ENCODE results near the gene SPAG17.

GRCh38 chr1:118075116-118075515 is 109.9 kb downstream of the SPAG17 start:
- TF ChIP-seq, protein P1, sequence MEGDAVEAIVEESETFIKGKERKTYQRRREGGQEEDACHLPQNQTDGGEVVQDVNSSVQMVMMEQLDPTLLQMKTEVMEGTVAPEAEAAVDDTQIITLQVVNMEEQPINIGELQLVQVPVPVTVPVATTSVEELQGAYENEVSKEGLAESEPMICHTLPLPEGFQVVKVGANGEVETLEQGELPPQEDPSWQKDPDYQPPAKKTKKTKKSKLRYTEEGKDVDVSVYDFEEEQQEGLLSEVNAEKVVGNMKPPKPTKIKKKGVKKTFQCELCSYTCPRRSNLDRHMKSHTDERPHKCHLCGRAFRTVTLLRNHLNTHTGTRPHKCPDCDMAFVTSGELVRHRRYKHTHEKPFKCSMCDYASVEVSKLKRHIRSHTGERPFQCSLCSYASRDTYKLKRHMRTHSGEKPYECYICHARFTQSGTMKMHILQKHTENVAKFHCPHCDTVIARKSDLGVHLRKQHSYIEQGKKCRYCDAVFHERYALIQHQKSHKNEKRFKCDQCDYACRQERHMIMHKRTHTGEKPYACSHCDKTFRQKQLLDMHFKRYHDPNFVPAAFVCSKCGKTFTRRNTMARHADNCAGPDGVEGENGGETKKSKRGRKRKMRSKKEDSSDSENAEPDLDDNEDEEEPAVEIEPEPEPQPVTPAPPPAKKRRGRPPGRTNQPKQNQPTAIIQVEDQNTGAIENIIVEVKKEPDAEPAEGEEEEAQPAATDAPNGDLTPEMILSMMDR (IDR thresholded peaks at IDR 0.05 in 4 of 5, conservative IDR thresholded peaks at IDR 0.05 in 1 of 5): no peak
- TF ChIP-seq POLR2A (IDR thresholded peaks at IDR 0.05): no peak

Measured in gastrocnemius medialis (tissue), 4 donors.